Tongue (tissue), 3 donors: ENCODE measurements around the gene SKOR2. TPM values are rescaled to one million over a fixed set of nuclear protein-coding genes. Genes with fewer than 3 reads are reported as not detected.
"Not testable (repeated sequence)": the region's sequence is repeated elsewhere in the genome, so short reads cannot be mapped to it uniquely, and the experiment has no call there.

Experiments
- DNase-seq: peaks from one replicate; pipeline ENCODE4 v3.0.0-alpha.2; 2015
- small RNA-seq: library from RNA; depleted of rRNA; stranded (forward); fragments of <200 nt; gene quantifications from one replicate; pipeline ENCODE3, GENCODE V24; 2014; ENCODE audit warnings: low replicate concordance
- total RNA-seq: library from RNA; depleted of rRNA; stranded (reverse); fragments of >200 nt; gene quantifications from one replicate; pipeline ENCODE4 v1.2.3, GENCODE V29; 2014

The SKOR2 gene
- total RNA-seq, 1 donor from 2014 or later: not detected

DNA sequence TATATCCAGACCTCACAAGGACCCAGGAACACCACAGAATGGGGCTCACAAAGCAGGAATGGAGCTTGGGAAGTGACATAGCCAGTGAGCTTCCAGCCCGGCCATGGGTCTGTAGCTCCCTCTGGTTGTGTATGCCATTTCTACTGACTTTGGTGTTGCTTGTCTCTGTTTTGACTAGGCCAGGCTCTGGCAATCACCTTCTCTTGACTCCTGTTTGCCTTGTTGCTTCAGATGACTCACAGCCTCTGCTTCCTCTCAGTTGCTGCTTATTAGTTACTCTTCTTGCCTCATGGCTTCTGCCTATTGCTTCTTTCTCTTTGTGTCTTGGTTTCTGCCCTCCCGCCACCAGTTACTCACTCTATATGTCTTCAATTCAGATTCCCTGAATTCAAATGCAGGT lies 59.5 kb downstream of the SKOR2 start:
- no peak for DNase-seq

DNA sequence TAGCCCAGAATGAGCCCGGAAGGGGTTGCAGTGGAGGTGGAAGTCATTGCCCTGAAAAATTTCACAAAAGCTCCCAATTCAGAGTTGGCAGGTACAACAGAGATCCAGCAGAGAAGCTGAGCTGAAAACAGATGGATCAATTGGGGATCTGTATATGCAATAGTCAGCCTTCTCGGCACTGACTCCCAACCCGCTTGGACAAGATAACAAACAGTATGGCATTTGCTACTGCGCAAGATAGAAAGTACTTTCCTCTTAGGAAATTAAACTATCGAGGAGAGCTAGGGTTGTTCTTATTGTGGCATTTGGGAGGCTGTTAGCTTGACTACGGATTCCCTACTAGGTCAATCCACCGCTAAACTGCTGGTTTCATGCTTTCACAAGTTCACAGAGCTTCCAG lies 63.7 kb downstream of the SKOR2 start:
- DNase-seq: no peak

DNA sequence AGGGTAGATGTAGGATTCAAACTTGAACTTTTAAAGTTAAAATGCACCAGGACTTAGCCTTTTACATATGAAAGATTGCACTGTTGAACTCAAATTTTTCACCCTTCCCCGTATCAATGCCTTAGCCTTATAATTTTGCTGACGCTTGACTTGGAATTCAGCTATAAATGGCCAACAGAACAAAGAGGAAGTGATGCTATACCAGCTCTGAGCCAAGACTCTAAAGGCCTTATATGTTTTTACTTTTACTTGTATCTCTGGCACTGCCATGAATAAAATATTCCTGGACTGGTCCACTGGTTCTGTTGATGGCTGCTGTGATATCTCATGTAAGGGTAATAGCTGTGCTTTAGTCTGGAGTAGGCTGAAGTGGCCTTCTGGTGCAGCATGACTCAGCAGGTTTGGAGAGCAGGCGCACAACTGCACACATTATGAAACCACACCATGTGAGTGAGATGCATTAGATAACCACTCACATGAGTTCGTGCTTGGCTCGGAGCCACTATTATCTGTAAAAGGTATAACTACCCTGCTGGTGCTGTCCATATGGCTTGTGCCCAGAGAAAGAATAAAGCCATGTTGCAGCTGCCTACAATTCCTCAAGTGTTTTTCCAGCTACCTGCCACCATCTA lies 66.9 kb downstream of the SKOR2 start:
- no peak for DNase-seq

DNA sequence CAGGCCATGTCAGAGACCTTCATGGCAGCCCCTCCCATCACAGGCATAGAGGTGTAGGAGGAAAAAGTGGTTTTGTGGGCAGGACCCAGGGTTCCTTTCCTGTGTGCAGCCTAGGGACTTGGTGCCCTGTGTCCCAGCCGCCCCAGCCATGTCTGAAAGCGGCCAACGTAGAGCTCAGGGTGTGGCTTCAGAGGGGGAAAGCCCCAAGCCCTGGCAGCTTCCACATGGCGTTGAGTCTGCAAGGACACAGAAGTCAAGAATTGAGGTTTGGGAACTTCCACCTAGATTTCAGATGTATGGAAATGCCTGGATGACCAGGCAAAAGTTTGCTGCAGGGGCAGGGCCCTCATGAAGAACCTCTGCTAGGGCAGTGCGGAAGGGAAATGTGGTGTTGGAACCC lies 69.3 kb downstream of the SKOR2 start:
- DNase-seq: not testable (repeated sequence)

DNA sequence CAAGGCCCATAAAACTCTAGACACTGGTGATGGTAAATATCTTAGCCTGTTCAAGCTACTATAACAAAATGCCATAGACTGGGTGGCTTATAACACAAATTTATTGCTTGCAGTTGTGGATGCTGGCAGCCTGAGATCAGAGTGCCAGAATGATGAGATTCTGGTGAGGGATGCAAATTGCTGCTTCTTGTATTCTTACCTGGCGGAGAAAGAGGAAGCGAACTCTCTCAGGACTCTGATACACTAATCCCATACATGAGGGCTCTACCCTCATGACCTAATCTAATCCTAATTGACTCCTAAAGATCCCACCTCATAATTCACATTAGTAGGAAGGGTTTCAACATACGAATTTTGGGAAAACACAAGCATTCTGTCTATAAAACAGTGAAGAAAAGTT lies 70.7 kb downstream of the SKOR2 start:
- no peak for DNase-seq

DNA sequence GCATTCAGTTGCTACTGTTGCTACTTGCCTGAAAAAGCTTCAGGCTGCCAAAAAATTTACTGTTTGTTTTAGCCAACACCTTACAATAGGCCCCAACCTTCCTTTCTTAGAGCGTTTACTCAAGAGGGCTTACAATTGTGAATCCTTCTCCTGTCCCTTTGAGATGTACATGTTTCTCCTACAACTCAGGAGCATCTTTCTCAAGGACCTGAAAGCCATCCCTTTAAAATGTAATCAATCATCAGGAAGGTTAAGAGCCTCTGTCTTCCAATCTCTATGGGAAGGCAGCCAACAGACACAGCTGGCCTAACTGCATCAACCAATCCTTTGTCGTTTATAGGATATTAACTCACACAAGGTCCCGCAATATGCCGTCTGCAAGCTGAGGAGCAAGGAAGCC lies 71.9 kb downstream of the SKOR2 start:
- DNase-seq: peak; percentile 53

GRCh38 chr18:47175898-47176575 lies 75.4 kb downstream of the SKOR2 start, which contains the start of gene IER3IP1:
IER3IP1 (minus strand) TSS chr18:47176364; CDS start chr18:47176277, 87 bp downstream.
- DNase-seq: peak; percentile 95

DNA sequence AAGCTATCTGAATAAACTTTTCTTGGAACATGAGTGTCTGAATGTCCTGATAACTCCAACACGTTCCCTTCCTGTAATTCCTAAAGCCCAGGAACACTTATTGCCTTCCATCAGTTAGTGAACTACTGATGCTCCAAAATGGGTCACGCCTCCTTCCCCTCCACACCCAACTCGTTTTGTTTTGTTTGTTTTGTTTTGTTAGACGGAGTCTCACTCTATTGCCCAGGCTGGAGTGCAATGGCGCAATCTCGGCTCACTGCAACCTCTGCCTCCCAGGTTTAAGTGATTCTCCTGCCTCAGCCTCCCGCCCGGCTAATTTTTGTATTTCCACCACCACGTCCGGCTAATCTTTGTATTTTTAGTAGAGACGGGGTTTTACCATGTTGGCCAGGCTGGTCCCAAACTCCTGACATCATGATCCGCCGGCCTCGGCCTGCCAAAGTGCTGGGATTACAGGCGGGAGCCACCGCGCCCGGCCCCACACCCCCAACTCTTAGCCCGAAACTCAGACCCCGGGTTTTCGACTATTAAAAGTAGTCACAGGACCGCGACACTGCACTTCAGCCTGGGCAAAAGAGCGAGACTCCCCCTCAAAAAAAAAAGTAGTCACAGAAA lies 76.1 kb downstream of the SKOR2 start:
- peak; percentile 25 for DNase-seq

GRCh38 chr18:47174545-47175116 lies 76.8 kb downstream of the SKOR2 start:
- DNase-seq: peak; percentile 15

DNA sequence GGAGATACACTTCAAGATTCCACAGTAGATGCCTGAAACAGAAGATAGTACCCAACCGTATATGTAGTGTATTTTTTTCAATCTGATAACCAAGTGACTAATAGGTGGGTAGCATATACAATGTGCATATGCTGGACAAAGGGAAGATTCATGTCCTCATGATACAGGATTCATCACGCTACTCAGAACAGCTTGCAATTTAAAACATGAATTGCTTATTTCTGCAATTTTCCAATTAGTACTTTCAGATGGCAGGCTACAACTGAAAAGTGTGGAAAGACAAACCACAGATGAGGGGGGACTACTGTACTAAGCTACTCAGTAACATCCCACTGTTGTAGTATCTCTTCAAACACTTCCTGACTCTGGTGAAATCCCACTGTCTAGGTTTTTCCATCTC lies 79.0 kb downstream of the SKOR2 start:
- no peak for DNase-seq

- no peak for DNase-seq
Measured at GRCh38 chr18:47168913-47169312, 82.5 kb downstream of the SKOR2 start.

DNA sequence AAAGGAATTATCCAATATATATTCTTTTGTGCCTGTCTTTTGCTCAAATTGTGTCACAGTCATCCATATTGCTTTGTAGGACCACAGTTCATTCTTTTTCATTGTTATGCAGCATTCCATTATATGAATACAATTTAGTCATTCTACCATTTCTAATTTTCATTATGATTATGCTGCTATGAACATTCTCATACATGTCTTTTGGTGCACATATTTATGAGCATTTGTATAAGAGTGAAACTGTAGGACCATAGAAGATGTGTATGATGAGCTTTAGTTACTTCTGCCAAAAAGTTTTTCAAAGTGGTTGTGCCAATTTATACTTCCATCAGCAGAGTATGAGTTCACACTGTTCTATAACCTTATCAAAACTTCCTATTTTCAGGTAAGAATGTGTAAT lies 83.0 kb downstream of the SKOR2 start:
- DNase-seq: no peak

DNA sequence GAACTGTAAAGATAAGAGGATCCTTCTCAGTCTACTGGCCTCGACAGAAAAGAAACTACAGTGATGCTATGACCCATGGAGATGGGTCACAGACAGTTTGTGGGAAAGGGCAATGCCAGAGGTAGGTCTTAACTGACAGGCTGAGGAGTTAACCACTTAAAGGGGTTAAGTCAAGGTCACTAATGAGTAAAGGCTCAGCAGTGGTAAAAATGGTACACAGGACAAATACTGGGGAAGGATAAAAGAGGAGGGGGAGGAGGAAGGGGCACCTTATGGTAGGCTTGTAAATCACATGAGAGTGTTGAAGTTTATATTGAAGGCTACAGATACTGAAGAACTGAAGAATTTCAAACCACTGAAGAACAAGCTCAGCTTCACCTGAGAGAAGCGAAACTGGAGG lies 85.2 kb downstream of the SKOR2 start:
- no peak for DNase-seq

- no peak for DNase-seq
Measured at GRCh38 chr18:47163241-47163640, 88.2 kb downstream of the SKOR2 start.

DNA sequence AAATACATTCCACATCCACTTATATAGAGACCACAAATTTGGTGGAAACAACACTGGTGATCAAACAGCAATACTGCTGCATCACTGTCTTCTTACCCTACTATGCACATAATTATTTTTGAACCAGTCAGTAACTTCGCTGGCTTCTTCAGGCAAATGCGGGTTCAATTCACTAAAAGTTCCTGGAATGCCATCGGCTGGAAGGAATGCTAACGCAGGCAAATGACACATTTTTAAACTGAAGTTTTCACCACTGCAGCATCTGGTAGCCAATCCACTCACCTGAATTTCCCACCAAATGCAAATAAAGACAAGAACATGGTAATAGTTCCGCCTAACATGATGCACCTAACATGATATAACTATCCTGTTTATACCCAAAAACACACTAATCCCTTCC lies 91.2 kb downstream of the SKOR2 start:
- no peak for DNase-seq

- DNase-seq: not testable (repeated sequence)
Measured at GRCh38 chr18:47158404-47158803, 93.1 kb downstream of the SKOR2 start.

Small RNAs within 50 kb of the gene (small RNA-seq; reads per million reads assigned to genes)
- gene RNU6-1131P: not detected

Other genes with a start within 250 kb of the SKOR2 start
- gene ELOA2, start 216.0 kb downstream of the SKOR2 start, total RNA-seq: not detected
- gene HDHD2, start 101.2 kb downstream of the SKOR2 start, total RNA-seq: 24.1 TPM
- gene IER3IP1, start 75.3 kb downstream of the SKOR2 start, total RNA-seq: 16.9 TPM